ENCODE measurements around the gene RAC2. TPM values are rescaled to one million over a fixed set of nuclear protein-coding genes. Genes with fewer than 3 reads are reported as not detected.

Gene RAC2
- total RNA-seq, 4 donors from 2014 or later, result 7.8 to 49.8 (median 14.5) TPM

DNA sequence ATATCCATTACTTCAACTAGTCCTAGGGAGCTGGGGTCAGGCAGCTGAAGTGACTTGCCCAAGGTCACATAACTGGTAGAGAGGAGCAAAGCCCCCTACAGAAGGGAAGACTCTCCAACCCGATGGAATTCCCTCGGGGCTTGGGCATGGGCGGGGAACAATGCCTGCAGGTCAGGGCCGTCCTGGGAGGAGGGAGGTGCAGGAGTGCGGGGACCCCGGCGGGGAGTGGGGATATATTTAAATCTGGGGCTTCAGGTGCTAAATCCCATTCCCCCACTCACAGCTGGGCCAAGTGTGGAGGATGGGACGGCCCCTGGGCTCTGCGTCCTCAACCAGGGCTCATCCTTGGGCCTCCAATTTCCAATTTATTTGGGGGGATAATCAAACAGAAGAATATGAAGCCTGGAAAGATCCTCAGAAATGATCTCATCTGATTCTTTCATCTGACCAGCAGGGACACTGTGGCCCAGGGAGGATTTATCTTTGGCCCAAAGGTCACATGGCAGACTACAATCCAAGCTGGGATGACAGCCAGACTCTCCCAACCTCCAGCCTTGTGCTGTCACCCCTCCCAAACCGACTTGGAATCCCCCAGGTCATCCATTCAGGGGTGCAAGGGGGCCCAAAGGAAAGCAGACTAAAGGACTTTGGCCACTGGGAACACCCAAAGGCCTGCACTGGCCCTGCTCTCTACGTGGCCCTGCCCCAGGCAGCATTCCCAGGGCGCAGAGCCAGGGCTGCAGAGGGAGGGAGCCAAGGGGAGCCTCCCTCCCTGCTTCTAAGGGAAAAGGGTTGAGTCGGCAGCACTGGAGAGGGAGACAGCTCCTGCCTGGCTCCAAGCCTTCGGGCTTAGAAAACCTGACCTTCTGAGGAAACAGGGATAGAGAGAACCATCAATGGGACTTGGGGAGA, 47.3 kb downstream of the RAC2 start:
- TF ChIP-seq, protein P1, sequence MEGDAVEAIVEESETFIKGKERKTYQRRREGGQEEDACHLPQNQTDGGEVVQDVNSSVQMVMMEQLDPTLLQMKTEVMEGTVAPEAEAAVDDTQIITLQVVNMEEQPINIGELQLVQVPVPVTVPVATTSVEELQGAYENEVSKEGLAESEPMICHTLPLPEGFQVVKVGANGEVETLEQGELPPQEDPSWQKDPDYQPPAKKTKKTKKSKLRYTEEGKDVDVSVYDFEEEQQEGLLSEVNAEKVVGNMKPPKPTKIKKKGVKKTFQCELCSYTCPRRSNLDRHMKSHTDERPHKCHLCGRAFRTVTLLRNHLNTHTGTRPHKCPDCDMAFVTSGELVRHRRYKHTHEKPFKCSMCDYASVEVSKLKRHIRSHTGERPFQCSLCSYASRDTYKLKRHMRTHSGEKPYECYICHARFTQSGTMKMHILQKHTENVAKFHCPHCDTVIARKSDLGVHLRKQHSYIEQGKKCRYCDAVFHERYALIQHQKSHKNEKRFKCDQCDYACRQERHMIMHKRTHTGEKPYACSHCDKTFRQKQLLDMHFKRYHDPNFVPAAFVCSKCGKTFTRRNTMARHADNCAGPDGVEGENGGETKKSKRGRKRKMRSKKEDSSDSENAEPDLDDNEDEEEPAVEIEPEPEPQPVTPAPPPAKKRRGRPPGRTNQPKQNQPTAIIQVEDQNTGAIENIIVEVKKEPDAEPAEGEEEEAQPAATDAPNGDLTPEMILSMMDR (IDR thresholded peaks at IDR 0.05; ENCODE audit: low read depth), result no peak

DNA sequence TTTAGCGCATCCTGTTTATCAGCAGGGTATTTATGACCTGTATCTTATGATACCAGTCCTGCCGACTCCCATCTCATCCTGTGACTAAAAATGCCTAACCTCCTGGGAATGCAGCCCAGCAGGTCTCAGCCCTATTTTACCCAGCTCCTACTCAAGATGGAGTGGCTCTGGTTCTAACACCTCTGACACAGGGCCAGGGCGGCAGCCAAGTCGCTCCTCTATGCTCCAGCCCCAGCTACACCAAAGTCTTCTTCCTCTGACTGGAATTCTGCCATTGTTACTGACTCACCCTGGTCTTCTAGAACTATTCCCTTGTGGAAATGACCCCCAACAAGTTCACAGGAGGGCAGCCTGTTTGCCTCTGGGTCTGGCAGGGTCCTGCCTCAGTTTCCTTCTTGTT, 48.1 kb downstream of the RAC2 start:
- TF ChIP-seq, protein P1 (IDR thresholded peaks at IDR 0.05; ENCODE audit: low read depth), result no peak

DNA sequence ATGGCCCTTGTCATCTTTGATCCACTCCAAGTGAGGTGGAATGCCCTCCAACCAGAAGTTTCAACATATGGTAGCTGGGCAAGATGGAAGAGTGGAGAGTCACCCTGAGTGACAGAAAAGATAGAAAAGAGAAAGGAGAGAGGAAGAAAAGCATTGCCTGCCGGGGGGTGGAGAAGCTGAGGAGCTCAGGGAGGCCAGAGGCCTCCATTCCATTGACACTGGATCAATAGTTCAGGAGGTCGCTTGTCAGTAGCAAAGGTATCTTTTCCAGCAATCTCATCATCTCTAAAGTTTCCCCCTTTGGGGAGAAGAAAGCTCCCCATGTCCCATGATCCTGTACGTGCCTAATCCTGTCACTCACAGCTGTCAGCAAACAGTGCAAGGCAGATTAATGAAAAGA, 49.3 kb downstream of the RAC2 start:
- TF ChIP-seq, protein P1 (IDR thresholded peaks at IDR 0.05; ENCODE audit: low read depth), result no peak

DNA sequence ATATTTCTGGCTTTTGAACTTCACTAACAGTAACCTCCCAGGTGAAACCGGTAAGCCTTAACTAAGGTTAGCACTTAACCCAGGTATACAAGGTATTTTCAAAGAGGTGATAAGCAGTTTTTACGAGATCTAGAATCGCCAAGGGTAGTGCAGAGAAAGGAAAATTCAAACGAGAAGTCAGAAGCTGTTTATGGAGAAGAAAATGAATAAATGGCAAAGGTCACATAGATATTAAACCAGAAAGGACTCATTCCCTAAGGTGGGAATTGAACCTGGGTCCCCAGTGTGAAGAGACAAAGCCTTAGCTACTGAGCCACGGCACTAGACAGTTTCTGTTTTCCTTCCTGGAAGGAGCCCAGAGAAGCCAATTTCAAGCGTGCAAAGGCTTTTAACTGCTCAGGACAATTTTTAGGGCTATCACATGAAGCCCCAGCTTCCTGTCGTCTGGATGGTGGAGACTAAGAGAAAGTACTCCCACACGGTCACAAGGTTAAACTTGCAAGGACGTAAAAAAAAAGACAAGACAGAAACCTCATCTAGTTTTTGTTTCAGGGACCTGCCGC, 50.4 kb downstream of the RAC2 start:
- TF ChIP-seq, protein P1 (IDR thresholded peaks at IDR 0.05; ENCODE audit: low read depth), result no peak

DNA sequence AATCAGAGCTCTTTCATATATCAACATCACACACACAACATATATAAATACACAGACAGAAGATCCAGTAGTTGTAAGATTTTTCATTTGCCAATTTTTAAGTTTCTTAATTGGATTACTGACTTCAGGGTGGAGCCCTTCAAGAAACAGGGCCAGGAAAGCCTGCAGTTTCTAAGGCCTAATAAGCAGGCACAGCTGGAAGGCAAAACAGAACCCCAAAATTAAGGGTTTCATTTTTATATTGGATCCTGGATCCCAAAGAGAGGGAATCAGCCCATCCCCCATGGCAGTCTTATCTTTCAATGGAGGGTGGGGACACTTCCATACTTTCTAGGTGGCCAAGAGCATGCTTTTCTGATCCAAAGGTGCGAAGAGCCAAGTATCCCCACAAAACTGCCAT, 51.3 kb downstream of the RAC2 start:
- TF ChIP-seq, protein P1 (IDR thresholded peaks at IDR 0.05; ENCODE audit: low read depth), result no peak

DNA sequence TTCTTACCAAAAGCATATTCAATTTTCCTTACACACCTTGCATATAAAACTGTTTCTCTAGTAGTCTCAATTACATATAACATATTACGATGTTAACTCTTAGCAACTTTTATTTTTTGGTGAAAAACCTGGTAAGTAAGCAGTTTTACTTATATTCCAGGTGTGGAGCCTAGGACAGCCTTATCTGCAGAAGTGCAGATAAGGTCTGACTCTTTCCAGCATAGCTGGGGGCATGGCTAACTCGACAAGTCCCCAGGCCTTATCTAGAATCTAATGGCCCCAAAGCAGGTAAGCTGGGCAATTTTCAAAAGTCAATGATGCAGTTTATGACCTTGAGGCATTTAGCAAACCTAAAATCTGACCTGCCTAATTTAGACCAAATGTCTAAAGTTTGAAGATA, 51.9 kb downstream of the RAC2 start:
- TF ChIP-seq, protein P1 (IDR thresholded peaks at IDR 0.05; ENCODE audit: low read depth), result no peak

DNA sequence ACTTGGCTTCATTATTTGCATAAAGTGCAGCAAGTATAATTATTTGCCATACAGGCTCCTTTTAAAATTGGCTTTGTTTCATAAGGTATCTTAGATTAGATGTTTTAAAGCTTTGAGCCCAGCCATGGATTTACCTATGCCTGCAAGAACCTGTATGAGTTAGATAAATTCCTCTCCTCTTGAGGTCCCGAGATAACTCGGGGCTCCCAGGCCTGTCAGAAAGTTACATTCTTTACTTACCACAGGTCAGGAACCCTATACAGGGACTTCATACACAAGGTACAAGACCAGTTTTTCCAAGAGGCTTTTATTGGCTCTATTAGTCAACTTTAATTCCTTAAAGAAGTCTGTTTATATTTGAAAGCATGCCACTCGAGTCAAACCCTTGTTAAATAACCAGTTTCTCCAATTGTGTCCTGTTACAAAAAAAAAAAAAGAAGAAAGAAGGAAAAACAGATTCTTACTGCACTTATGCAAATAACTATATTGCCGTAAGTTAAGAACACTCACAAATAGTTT, 53.7 kb downstream of the RAC2 start:
- TF ChIP-seq, protein P1 (IDR thresholded peaks at IDR 0.05; ENCODE audit: low read depth), result no peak
